DOHH2 (cell line): ENCODE data around the gene TUG1.

ENCODE experiments used
- EZH2phosphoT487 ChIP-seq: fragments of 200-600 bp; sonication (generic); IDR thresholded peaks from 2 replicates; pipeline ENCODE4 v1.6.1; 2017; ENCODE audit warnings: borderline replicate concordance, mild to moderate bottlenecking, antibody characterized with exemption, low read length, moderate library complexity, mixed read lengths
- TF ChIP-seq, protein P1 (sequence below): fragments of 200-600 bp; sonication (generic); IDR thresholded peaks from one replicate; pipeline ENCODE4 v1.5.1; 2014; ENCODE audit warnings: antibody characterized with exemption, mild to moderate bottlenecking, low read depth, low read length; ENCODE audit not compliant: poor library complexity, severe bottlenecking

- TF ChIP-seq, protein P1, sequence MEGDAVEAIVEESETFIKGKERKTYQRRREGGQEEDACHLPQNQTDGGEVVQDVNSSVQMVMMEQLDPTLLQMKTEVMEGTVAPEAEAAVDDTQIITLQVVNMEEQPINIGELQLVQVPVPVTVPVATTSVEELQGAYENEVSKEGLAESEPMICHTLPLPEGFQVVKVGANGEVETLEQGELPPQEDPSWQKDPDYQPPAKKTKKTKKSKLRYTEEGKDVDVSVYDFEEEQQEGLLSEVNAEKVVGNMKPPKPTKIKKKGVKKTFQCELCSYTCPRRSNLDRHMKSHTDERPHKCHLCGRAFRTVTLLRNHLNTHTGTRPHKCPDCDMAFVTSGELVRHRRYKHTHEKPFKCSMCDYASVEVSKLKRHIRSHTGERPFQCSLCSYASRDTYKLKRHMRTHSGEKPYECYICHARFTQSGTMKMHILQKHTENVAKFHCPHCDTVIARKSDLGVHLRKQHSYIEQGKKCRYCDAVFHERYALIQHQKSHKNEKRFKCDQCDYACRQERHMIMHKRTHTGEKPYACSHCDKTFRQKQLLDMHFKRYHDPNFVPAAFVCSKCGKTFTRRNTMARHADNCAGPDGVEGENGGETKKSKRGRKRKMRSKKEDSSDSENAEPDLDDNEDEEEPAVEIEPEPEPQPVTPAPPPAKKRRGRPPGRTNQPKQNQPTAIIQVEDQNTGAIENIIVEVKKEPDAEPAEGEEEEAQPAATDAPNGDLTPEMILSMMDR: no peak
- no peak for TF ChIP-seq EZH2phosphoT487
Observed at GRCh38 chr22:30940685-30941362, 28.2 kb upstream of the TUG1 start.
